DMS153 treated with DMSO at 0.1 percent for 48 hours (cell line): Measurements from ENCODE around the gene ANKLE2.
"Not testable (repeated sequence)": the region's sequence is repeated elsewhere in the genome, so short reads cannot be mapped to it uniquely, and the experiment has no call there.

Experiments
- DNase-seq: peaks from one replicate; lab custom pipeline; 2025; ENCODE audit not compliant: unreplicated experiment; lab: John Stamatoyannopoulos, UW

ANKLE2 gene

GRCh38 chr12:132720606-132721345, 40.9 kb downstream of the ANKLE2 start:
- DNase-seq, result no peak

- DNase-seq, result no peak
Measured at GRCh38 chr12:132719954-132720324, 41.7 kb downstream of the ANKLE2 start.

GRCh38 chr12:132719141-132719953, 42.3 kb downstream of the ANKLE2 start:
- no peak for DNase-seq

GRCh38 chr12:132718644-132719043, 43.0 kb downstream of the ANKLE2 start:
- DNase-seq, result no peak

GRCh38 chr12:132717531-132718387, 43.9 kb downstream of the ANKLE2 start:
- no peak for DNase-seq

GRCh38 chr12:132717011-132717410, 44.6 kb downstream of the ANKLE2 start:
- no peak for DNase-seq

GRCh38 chr12:132716356-132716755, 45.3 kb downstream of the ANKLE2 start:
- no peak for DNase-seq

- DNase-seq, result no peak
Measured at GRCh38 chr12:132715874-132716273, 45.8 kb downstream of the ANKLE2 start.

GRCh38 chr12:132713123-132713522, 48.5 kb downstream of the ANKLE2 start:
- DNase-seq, result no peak

GRCh38 chr12:132711080-132711843, 50.4 kb downstream of the ANKLE2 start:
- no peak for DNase-seq

- peak; percentile 82 for DNase-seq
Measured at GRCh38 chr12:132710405-132711079, 51.1 kb downstream of the ANKLE2 start, which contains the start of gene PGAM5. Gene PGAM5 (plus strand): TSS chr12:132710842. CDS start chr12:132710877, 35 bp downstream.

- no peak for DNase-seq
Measured at GRCh38 chr12:132710043-132710404, 51.6 kb downstream of the ANKLE2 start.

- no peak for DNase-seq
Measured at GRCh38 chr12:132708150-132708549, 53.5 kb downstream of the ANKLE2 start.

- DNase-seq, result no peak
Measured at GRCh38 chr12:132707241-132707640, 54.4 kb downstream of the ANKLE2 start.

- no peak for DNase-seq
Measured at GRCh38 chr12:132703641-132704040, 58.0 kb downstream of the ANKLE2 start.

GRCh38 chr12:132702640-132703039, 59.0 kb downstream of the ANKLE2 start:
- no peak for DNase-seq

GRCh38 chr12:132700212-132700822, 61.3 kb downstream of the ANKLE2 start:
- DNase-seq, result no peak

- DNase-seq, result no peak
Measured at GRCh38 chr12:132698341-132698740, 63.3 kb downstream of the ANKLE2 start.

GRCh38 chr12:132695431-132695830, 66.2 kb downstream of the ANKLE2 start:
- no peak for DNase-seq

GRCh38 chr12:132694888-132695287, 66.7 kb downstream of the ANKLE2 start:
- not testable (repeated sequence) for DNase-seq
